IMR-90 (cell line): ENCODE results near the gene DENND6A. TPM values are rescaled to one million over a fixed set of nuclear protein-coding genes. Genes with fewer than 3 reads are reported as not detected.

ENCODE experiments used
- ATAC-seq: fragments of 200-7000 bp; cut with Tn5 transposase; 2 replicates; pipeline ENCODE4 v1.9.1; 2020; ENCODE audit warnings: low read depth, mild to moderate bottlenecking, moderate library complexity
- BruUV-seq: library from RNA; stranded (reverse); fragments of 400-500 nt; replicated peaks from 2 replicates; lab custom pipeline; 2021; lab: Mats Ljungman, UMichigan
- CTCF ChIA-PET: fragments of 300-600 bp; formaldehyde crosslinking; extraction: SDS; loops from one replicate; lab custom pipeline; 2021; ENCODE audit warnings: antibody characterized with exemption; lab: Yijun Ruan, JAX
- POLR2A ChIA-PET: fragments of 300-600 bp; sonication (Branson Sonifier 250); formaldehyde crosslinking; loops from one replicate; lab custom pipeline; 2022; ENCODE audit warnings: antibody characterized with exemption; ENCODE audit not compliant: unreplicated experiment; lab: Charles Lee
- DNase-seq: peaks from one replicate; pipeline ENCODE4 v3.0.0; 2013
- H2AFZ ChIP-seq: replicated peaks from 2 replicates; pipeline ENCODE3; 2013; ENCODE audit warnings: low read length, mild to moderate bottlenecking; ENCODE audit not compliant: poor library complexity
- H2AK5ac ChIP-seq: 2 replicates; pipeline ENCODE4 v1.6.1; 2013; ENCODE audit warnings: low read depth, low read length, inconsistent platforms
- H2AK9ac ChIP-seq: replicated peaks from 2 replicates; pipeline ENCODE3; 2013; ENCODE audit warnings: mild to moderate bottlenecking, low read depth, low read length, moderate library complexity; ENCODE audit not compliant: poor library complexity
- H2BK120ac ChIP-seq: 2 replicates; pipeline ENCODE4 v1.6.1; 2013; ENCODE audit warnings: low read depth, low read length, inconsistent platforms
- H2BK15ac ChIP-seq: 3 replicates; pipeline ENCODE4 v1.6.1; 2013; ENCODE audit warnings: low read depth, low read length, inconsistent platforms
- H2BK20ac ChIP-seq: 2 replicates; pipeline ENCODE4 v1.6.1; 2013; ENCODE audit warnings: low read depth, mild to moderate bottlenecking, inconsistent platforms, low read length, moderate library complexity
- H2BK5ac ChIP-seq: 2 replicates; pipeline ENCODE4 v1.6.1; 2013; ENCODE audit warnings: mild to moderate bottlenecking, low read depth, low read length, inconsistent platforms; ENCODE audit not compliant: poor library complexity, severe bottlenecking
- H3K14ac ChIP-seq: replicated peaks from 2 replicates; pipeline ENCODE4 v1.6.1; 2013; ENCODE audit warnings: low read depth, low read length, inconsistent platforms
- H3K18ac ChIP-seq: 2 replicates; pipeline ENCODE4 v1.6.1; 2013; ENCODE audit warnings: low read depth, low read length, control low read depth
- H3K23ac ChIP-seq: 2 replicates; pipeline ENCODE4 v1.6.1; 2013; ENCODE audit warnings: low read depth, low read length, inconsistent platforms
- H3K27ac ChIP-seq: 2 replicates; pipeline ENCODE4 v1.5.1; 2013; ENCODE audit warnings: mild to moderate bottlenecking, control low read depth, low read length; ENCODE audit not compliant: insufficient read depth
- H3K27me3 ChIP-seq: 2 replicates; pipeline ENCODE4 v1.6.1; 2013; ENCODE audit warnings: low read length; ENCODE audit not compliant: control insufficient read depth, insufficient read depth
- H3K36me3 ChIP-seq: 2 replicates; pipeline ENCODE4 v1.6.1; 2013; ENCODE audit warnings: low read length, mixed read lengths; ENCODE audit not compliant: control insufficient read depth, insufficient read depth
- H3K4ac ChIP-seq: 2 replicates; pipeline ENCODE4 v1.6.1; 2013; ENCODE audit warnings: low read depth, low read length, inconsistent platforms
- H3K4me1 ChIP-seq: 2 replicates; pipeline ENCODE4 v1.6.1; 2013; ENCODE audit warnings: low read length, mixed read lengths; ENCODE audit not compliant: control insufficient read depth, insufficient read depth
- H3K4me2 ChIP-seq: 2 replicates; pipeline ENCODE4 v1.6.1; 2013; ENCODE audit warnings: low read depth, mild to moderate bottlenecking, control low read depth, low read length, moderate library complexity
- H3K4me3 ChIP-seq: 2 replicates; pipeline ENCODE4 v1.5.1; 2013; ENCODE audit warnings: low read depth, mild to moderate bottlenecking, control low read depth, low read length, moderate library complexity; ENCODE audit not compliant: insufficient read depth
- H3K56ac ChIP-seq: 2 replicates; pipeline ENCODE4 v1.6.1; 2013; ENCODE audit warnings: low read length, inconsistent platforms; ENCODE audit not compliant: insufficient read depth; ENCODE audit errors: extremely low read depth
- H3K79me1 ChIP-seq, 2 experiments: 2 replicates each; pipeline ENCODE4 v1.6.1; 2013; ENCODE audit warnings: low read length in 2 of 2, inconsistent platforms in 1 of 2, low read depth in 1 of 2
- H3K9ac ChIP-seq: 2 replicates; pipeline ENCODE4 v1.6.1; 2013; ENCODE audit warnings: low read depth, low read length, control low read depth
- H3K9me1 ChIP-seq: 2 replicates; pipeline ENCODE4 v1.6.1; 2013; ENCODE audit warnings: low read length, inconsistent platforms; ENCODE audit not compliant: insufficient read depth
- H3K9me3 ChIP-seq: 2 replicates; pipeline ENCODE4 v1.6.1; 2013; ENCODE audit warnings: low read length; ENCODE audit not compliant: control insufficient read depth, insufficient read depth
- H4K20me1 ChIP-seq: 2 replicates; pipeline ENCODE4 v1.6.1; 2013; ENCODE audit warnings: low read length, inconsistent platforms; ENCODE audit not compliant: insufficient read depth
- H4K5ac ChIP-seq: 2 replicates; pipeline ENCODE4 v1.6.1; 2013; ENCODE audit warnings: mild to moderate bottlenecking, low read depth, low read length, control low read depth
- H4K8ac ChIP-seq, 2 experiments: 2 replicates each; pipeline ENCODE4 v1.6.1; 2013; ENCODE audit warnings: low read depth in 2 of 2, low read length in 2 of 2, control low read depth in 1 of 2, inconsistent platforms in 1 of 2
- H4K91ac ChIP-seq: 2 replicates; pipeline ENCODE4 v1.6.1; 2013; ENCODE audit warnings: low read depth, low read length, inconsistent platforms; ENCODE audit not compliant: insufficient read depth
- BHLHE40 ChIP-seq: fragments of 150-350 bp; IDR thresholded peaks from 2 replicates; pipeline ENCODE4 v1.6.1; 2016; ENCODE audit warnings: mild to moderate bottlenecking, low read depth, low read length
- CEBPB ChIP-seq: IDR thresholded peaks from 2 replicates; pipeline ENCODE4 v1.6.1; 2012; ENCODE audit warnings: low read depth, low read length, improper control_type of control experiment
- CHD1 ChIP-seq: IDR thresholded peaks from 2 replicates; pipeline ENCODE4 v1.6.1; 2012; ENCODE audit warnings: low read depth, low read length, improper control_type of control experiment
- CTCF ChIP-seq: conservative IDR thresholded peaks from 2 replicates; pipeline ENCODE4 v1.5.1; 2012; ENCODE audit warnings: mild to moderate bottlenecking, low read depth, low read length, improper control_type of control experiment
- FOS ChIP-seq: fragments of 150-350 bp; IDR thresholded peaks from 2 replicates; pipeline ENCODE4 v1.6.1; 2016; ENCODE audit warnings: low read depth, low read length
- MAFK ChIP-seq: IDR thresholded peaks from 2 replicates; pipeline ENCODE4 v1.6.1; 2012; ENCODE audit warnings: low read depth, low read length, improper control_type of control experiment
- MAZ ChIP-seq: IDR thresholded peaks from 2 replicates; pipeline ENCODE4 v1.6.1; 2012; ENCODE audit warnings: low read depth, mild to moderate bottlenecking, low read length, improper control_type of control experiment, moderate library complexity, borderline replicate concordance
- MXI1 ChIP-seq: IDR thresholded peaks from 2 replicates; pipeline ENCODE4 v1.6.1; 2012; ENCODE audit warnings: low read depth, mild to moderate bottlenecking, low read length, moderate library complexity, borderline replicate concordance
- NFE2L2 ChIP-seq: fragments of 150-350 bp; IDR thresholded peaks from 2 replicates; pipeline ENCODE4 v1.6.1; 2016; ENCODE audit warnings: low read depth, mild to moderate bottlenecking, low read length
- POLR2A ChIP-seq: IDR thresholded peaks from 2 replicates; pipeline ENCODE4 v1.6.1; 2012; ENCODE audit warnings: mild to moderate bottlenecking, low read depth, low read length
- RAD21 ChIP-seq: IDR thresholded peaks from 2 replicates; pipeline ENCODE4 v1.6.1; 2012; ENCODE audit warnings: low read length, improper control_type of control experiment
- RCOR1 ChIP-seq: IDR thresholded peaks from 2 replicates; pipeline ENCODE4 v1.6.1; 2012; ENCODE audit warnings: mild to moderate bottlenecking, low read length, improper control_type of control experiment; ENCODE audit not compliant: insufficient replicate concordance
- RFX5 ChIP-seq: IDR thresholded peaks from 2 replicates; pipeline ENCODE4 v1.8.0; 2012; ENCODE audit warnings: low read depth, mild to moderate bottlenecking, low read length, moderate library complexity
- SMC3 ChIP-seq: fragments of 150-350 bp; IDR thresholded peaks from 2 replicates; pipeline ENCODE4 v1.6.1; 2016; ENCODE audit warnings: low read depth, mild to moderate bottlenecking, antibody characterized with exemption, low read length, moderate library complexity
- USF2 ChIP-seq: fragments of 150-350 bp; IDR thresholded peaks from 2 replicates; pipeline ENCODE4 v1.6.1; 2017; ENCODE audit warnings: mild to moderate bottlenecking, antibody characterized with exemption, low read length, low read depth
- WGBS, 2 experiments: methylation state at CpG; one replicate each; pipeline versions ENCODE4 v1.1.5 to v1.1.7; 2013; ENCODE audit warnings: missing lambda C conversion rate in 2 of 2; ENCODE audit not compliant: insufficient read length in 1 of 2; ENCODE audit errors: extremely low coverage in 2 of 2; 5-methylcytosine and 5-hydroxymethylcytosine counted together
- dilution Hi-C: fragments of 300-500 bp; cut with HindIII; formaldehyde crosslinking; loops from one replicate; pipeline ENCODE4 v1.14.3; 2018; ENCODE audit warnings: low sequenced_read_pairs; ENCODE audit not compliant: unreplicated experiment
- in situ Hi-C: fragments of 300-500 bp; cut with MboI; formaldehyde crosslinking; loops from 3 replicates; pipeline ENCODE4 v1.14.3; 2019; ENCODE audit warnings: low sequenced_read_pairs, inconsistent platforms, mixed read lengths
- intact Hi-C: fragments of 100-400 bp; cut with micrococcal nuclease; formaldehyde crosslinking; loops from 2 replicates; pipeline ENCODE4 v1.10.0; 2022
- polyA plus RNA-seq, 3 experiments: library from polyadenylated mRNA; depleted of rRNA; stranded (reverse); fragments of >200 nt; gene quantifications; 2 replicates each; pipeline ENCODE4 v1.2.3, GENCODE V29; 2012; ENCODE audit warnings: low replicate concordance in 1 of 3
- total RNA-seq: library from RNA; depleted of rRNA; stranded (reverse); fragments of >200 nt; gene quantifications from 2 replicates; pipeline ENCODE4 v1.2.3, GENCODE V29; 2012
- TF ChIP-seq, protein P1 (sequence below): fragments of 150-350 bp; IDR thresholded peaks from 2 replicates; pipeline ENCODE4 v1.6.1; 2016; ENCODE audit warnings: low read depth, mild to moderate bottlenecking, low read length, moderate library complexity, borderline replicate concordance

The DENND6A gene
- total and polyA plus RNA-seq, 2 of the 4 experiments (the other 2 are of a cell fraction) = 3.8 to 9.0 TPM

- Histone ChIP-seq H4K91ac (no peak overlapping the region), H3K4me1 (no peaks in the 10 kb centered on the region), H4K20me1 (no peaks in the 10 kb centered on the region), H2AFZ (no peak overlapping the region), H3K18ac (no peak overlapping the region), H3K4ac (no peak overlapping the region), H3K14ac (no peak overlapping the region), H3K23ac (no peak overlapping the region), H3K27me3 (no peaks in the 10 kb centered on the region), H2BK20ac (no peak overlapping the region), H3K79me1 (no peaks in the 10 kb centered on the region), H2BK15ac (no peak overlapping the region), H3K27ac (no peak overlapping the region), H4K5ac (no peak overlapping the region), H2BK120ac (no peak overlapping the region), H2BK5ac (no peak overlapping the region), H3K9me1 (no peaks in the 10 kb centered on the region), H2AK5ac (no peak overlapping the region), H3K4me2 (no peak overlapping the region), H3K4me3 (no peak overlapping the region), H3K36me3 (no peaks in the 10 kb centered on the region), H3K56ac (no peak overlapping the region), H3K9ac (no peak overlapping the region), H3K9me3 (no peaks in the 10 kb centered on the region), H4K8ac (no peak overlapping the region), H2AK9ac (no peak overlapping the region)
- dilution Hi-C loops (no loop called here), intact Hi-C loops (no loop called here), in situ Hi-C loops (no loop called here)
- ATAC-seq = no peak
- POLR2A ChIA-PET = no interaction called here
- BruUV-seq = no TSS peak
- TF ChIP-seq SMC3 (no peak), USF2 (no peak), MAFK (no peak), RCOR1 (no peak), BHLHE40 (no peak), RAD21 (no peak), CTCF (no peak), FOS (no peak), POLR2A (no peak), CHD1 (no peak), MXI1 (no peak), MAZ (no peak), CEBPB (no peak), RFX5 (no peak), NFE2L2 (no peak)
- TF ChIP-seq, protein P1, sequence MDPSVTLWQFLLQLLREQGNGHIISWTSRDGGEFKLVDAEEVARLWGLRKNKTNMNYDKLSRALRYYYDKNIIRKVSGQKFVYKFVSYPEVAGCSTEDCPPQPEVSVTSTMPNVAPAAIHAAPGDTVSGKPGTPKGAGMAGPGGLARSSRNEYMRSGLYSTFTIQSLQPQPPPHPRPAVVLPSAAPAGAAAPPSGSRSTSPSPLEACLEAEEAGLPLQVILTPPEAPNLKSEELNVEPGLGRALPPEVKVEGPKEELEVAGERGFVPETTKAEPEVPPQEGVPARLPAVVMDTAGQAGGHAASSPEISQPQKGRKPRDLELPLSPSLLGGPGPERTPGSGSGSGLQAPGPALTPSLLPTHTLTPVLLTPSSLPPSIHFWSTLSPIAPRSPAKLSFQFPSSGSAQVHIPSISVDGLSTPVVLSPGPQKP = no peak
- no peak for DNase-seq
- CTCF ChIA-PET = no interaction called here
- WGBS, 2 experiments = 83% methylated on average over 1 of the region's 9 CpGs; no CpG with 5 or more reads in 1 of the 2 experiments
Observed at GRCh38 chr3:57700737-57701136, 7.9 kb upstream of the DENND6A start.
